HS-27A (cell line): ENCODE results near the gene LPCAT3.

Source experiments
- DNase-seq: peaks from one replicate; pipeline ENCODE4 v3.0.0-alpha.2; 2012; ENCODE audit warnings: low read depth, missing footprints

LPCAT3 gene

GRCh38 chr12:6963791-6964413 is 54.4 kb downstream of the LPCAT3 start:
- no peak for DNase-seq

- no peak for DNase-seq
These were observed 55.1 kb downstream of the LPCAT3 start for GRCh38 chr12:6963016-6963731.

GRCh38 chr12:6962285-6963015 is 55.8 kb downstream of the LPCAT3 start:
- no peak for DNase-seq

- peak; percentile 51 for DNase-seq
These were observed 56.5 kb downstream of the LPCAT3 start for GRCh38 chr12:6961695-6962284.

GRCh38 chr12:6961278-6961694 is 57.0 kb downstream of the LPCAT3 start:
- peak; percentile 33 for DNase-seq

- no peak for DNase-seq
These were observed 57.5 kb downstream of the LPCAT3 start for GRCh38 chr12:6960593-6961277.

GRCh38 chr12:6959805-6960592 is 58.3 kb downstream of the LPCAT3 start:
- DNase-seq = no peak

GRCh38 chr12:6959058-6959804 is 59.0 kb downstream of the LPCAT3 start:
- no peak for DNase-seq

- DNase-seq = no peak
These were observed 59.6 kb downstream of the LPCAT3 start for GRCh38 chr12:6958609-6959057.

- DNase-seq = no peak
These were observed 60.3 kb downstream of the LPCAT3 start for GRCh38 chr12:6957741-6958608.

GRCh38 chr12:6957151-6957701 is 61.0 kb downstream of the LPCAT3 start:
- DNase-seq = no peak

GRCh38 chr12:6956021-6956727 is 62.1 kb downstream of the LPCAT3 start:
- DNase-seq = no peak

GRCh38 chr12:6955108-6956020 is 62.9 kb downstream of the LPCAT3 start:
- no peak for DNase-seq

- no peak for DNase-seq
These were observed 63.8 kb downstream of the LPCAT3 start for GRCh38 chr12:6954316-6955107.

- no peak for DNase-seq
These were observed 64.6 kb downstream of the LPCAT3 start for GRCh38 chr12:6953442-6954315.
